GOT3 (cell line): Measurements from ENCODE around the gene PCDHGA7.
"Not testable (repeated sequence)": the region's sequence is repeated elsewhere in the genome, so short reads cannot be mapped to it uniquely, and the experiment has no call there.

Experiments
- DNase-seq: peaks from one replicate; lab custom pipeline; 2025; ENCODE audit warnings: mixed read lengths; lab: John Stamatoyannopoulos, UW

Gene PCDHGA7

GRCh38 chr5:141366016-141366896 lies 16.3 kb upstream of the PCDHGA7 start:
- DNase-seq, result no peak

DNA sequence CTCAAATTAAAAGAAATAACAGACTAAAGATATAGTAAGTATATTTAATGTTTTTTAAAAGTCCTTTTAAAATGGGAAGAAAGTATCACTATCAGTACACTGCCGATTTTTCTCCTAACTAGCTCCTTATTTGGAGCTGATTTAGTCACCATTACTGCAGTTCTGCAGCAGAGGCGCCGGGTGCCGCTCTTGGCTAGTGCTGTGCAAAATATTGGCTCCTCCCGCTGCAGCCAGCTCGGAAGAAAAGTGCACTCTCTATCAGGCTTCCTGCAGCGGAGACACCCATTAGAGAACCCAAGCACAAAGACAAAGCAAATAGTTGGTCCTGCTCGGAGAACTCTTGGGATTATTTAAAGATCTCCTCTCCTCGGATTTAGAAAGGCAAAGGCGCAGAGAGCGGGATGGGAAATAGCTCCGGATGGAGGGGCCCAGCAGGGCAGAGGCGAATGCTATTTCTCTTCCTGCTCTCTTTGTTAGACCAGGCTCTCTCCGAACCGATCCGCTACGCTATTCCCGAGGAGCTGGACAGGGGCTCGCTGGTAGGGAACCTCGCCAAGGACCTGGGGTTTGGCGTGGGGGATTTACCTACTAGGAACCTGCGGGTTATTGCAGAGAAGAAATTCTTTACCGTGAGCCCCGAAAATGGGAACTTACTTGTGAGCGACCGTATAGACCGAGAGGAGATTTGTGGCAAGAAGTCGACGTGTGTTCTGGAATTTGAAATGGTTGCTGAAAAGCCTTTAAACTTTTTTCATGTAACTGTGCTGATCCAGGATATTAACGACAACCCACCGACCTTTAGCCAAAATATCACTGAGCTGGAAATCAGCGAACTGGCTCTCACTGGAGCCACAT lies 12.3 kb upstream of the PCDHGA7 start, which contains the start of gene PCDHGB3:
TSS of gene PCDHGB3 (plus strand) at position 249 of the 855 bp plus-strand sequence. CDS start at position 402, 153 bp downstream.
- no peak for DNase-seq

GRCh38 chr5:141371572-141372475 lies 10.7 kb upstream of the PCDHGA7 start:
- DNase-seq, result no peak

DNA sequence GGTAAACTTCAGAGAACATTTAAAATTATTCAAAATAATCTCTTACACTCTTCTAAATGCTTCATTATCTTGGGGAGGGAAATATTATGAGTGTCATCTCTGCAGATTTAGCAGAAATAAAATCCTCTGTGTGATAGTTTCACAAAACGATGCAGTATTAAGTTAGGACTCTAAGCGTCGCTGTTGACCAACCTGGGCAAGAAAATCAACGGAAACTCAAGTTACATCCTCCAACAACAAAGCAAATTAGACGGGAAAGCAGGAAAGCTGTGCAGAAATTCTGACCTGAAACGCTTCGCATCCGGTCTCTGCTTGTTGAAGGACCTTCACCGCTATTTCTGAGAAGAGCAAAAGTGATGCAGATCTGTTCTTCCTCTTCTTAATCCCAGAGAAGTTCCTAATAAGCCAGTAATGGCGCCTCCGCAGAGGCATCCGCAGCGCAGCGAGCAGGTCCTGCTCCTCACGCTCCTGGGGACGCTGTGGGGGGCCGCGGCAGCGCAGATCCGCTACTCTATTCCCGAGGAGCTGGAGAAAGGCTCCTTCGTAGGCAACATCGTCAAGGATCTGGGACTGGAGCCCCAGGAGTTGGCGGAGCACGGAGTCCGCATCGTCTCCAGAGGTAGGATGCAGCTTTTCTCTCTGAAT lies 8.7 kb upstream of the PCDHGA7 start, which contains the start of gene PCDHGA6:
TSS of gene PCDHGA6 (plus strand) at position 219 of the 645 bp plus-strand sequence. CDS start at position 412, 193 bp downstream.
- no peak for DNase-seq

- no peak for DNase-seq
These were observed 7.9 kb upstream of the PCDHGA7 start for GRCh38 chr5:141374627-141375026.

- not testable (repeated sequence) for DNase-seq
These were observed 6.9 kb upstream of the PCDHGA7 start for GRCh38 chr5:141375444-141376155.

DNA sequence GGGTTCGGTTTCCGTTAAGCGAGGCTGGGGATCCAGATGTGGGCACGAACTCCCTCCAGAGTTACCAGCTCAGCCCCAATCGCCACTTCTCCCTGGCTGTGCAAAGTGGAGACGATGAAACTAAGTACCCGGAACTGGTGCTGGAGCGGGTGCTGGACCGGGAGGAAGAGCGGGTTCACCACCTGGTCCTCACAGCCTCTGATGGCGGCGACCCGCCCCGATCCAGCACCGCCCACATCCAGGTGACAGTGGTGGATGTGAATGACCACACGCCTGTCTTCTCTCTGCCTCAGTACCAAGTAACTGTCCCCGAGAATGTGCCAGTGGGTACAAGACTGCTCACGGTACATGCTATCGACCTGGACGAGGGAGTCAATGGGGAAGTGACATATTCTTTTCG lies 803 bp downstream of the PCDHGA7 start:
- no peak for DNase-seq

DNA sequence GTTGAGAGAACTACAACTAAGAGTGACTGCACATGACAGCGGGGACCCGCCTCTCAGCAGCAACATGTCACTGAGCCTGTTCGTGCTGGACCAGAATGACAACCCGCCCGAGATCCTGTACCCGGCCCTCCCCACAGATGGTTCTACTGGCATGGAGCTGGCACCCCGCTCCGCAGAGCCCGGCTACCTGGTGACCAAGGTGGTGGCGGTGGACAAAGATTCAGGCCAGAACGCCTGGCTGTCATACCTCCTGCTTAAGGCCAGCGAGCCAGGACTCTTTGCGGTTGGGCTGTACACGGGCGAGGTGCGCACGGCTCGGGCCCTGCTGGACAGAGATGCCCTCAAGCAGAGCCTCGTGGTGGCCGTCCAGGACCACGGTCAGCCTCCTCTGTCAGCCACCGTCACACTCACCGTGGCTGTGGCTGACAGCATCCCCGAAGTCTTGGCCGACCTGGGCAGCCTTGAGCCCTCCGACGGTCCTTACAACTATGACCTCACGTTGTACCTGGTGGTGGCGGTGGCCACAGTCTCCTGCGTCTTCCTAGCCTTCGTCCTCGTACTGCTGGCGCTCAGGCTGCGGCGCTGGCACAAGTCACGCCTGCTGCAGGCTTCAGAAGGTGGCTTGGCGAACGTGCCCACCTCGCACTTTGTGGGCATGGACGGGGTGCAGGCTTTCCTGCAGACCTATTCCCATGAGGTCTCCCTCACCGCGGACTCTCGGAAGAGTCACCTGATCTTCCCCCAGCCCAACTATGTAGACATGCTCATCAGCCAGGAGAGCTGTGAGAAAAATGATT lies 2.1 kb downstream of the PCDHGA7 start:
- no peak for DNase-seq

DNA sequence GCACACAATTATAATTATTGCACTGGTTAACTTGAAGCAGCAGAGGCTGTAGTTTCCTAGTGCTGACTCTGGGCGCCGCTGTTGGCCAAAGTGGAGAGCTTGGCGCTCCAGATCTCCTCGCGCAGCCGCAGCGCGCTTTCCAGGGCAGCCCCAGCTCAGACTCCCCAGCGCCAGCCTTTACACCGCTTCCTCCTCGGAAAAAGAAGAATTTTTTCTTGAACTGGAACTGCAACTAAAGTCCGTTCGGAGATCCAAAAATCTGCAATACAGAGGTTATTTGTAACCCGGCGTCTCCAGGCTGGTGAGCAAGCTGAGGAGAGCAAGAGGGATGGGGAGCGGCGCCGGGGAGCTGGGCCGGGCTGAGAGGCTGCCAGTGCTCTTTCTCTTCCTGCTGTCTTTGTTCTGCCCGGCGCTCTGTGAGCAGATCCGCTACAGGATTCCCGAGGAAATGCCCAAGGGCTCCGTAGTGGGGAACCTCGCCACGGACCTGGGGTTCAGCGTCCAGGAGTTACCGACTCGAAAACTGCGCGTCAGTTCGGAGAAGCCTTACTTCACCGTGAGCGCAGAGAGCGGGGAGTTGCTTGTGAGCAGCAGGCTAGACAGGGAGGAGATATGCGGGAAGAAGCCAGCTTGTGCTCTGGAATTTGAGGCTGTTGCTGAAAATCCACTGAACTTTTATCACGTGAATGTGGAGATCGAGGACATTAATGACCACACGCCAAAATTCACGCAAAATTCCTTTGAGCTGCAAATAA lies 5.2 kb downstream of the PCDHGA7 start, which contains the start of gene PCDHGB4:
TSS of gene PCDHGB4 (plus strand) at position 142 of the 755 bp plus-strand sequence. CDS start at position 329, 187 bp downstream.
- not testable (repeated sequence) for DNase-seq

- no peak for DNase-seq
These were observed 6.1 kb downstream of the PCDHGA7 start for GRCh38 chr5:141388661-141389060.

DNA sequence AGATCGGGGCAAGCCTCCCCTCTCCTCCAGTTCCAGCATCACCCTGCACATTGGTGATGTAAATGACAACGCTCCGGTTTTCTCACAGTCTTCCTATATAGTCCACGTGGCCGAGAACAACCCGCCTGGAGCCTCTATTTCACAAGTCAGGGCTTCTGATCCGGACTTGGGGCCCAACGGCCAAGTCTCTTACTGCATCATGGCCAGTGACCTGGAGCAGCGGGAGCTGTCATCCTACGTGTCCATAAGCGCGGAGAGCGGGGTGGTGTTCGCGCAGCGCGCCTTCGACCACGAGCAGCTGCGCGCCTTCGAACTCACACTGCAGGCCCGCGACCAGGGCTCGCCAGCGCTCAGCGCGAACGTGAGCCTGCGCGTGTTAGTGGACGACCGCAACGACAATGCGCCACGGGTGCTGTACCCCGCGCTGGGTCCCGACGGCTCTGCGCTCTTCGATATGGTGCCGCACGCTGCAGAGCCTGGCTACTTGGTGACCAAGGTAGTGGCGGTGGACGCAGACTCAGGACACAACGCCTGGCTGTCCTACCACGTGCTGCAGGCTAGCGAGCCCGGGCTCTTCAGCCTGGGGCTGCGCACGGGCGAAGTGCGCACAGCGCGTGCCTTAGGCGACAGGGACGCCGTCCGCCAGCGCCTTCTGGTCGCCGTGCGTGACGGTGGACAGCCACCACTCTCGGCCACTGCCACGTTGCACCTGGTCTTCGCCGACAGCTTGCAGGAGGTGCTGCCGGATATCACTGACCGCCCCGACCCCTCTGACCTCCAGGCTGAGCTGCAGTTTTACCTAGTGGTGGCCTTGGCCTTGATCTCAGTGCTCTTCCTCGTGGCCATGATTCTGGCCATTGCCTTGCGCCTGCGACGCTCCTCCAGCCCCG lies 6.9 kb downstream of the PCDHGA7 start:
- DNase-seq, result no peak

GRCh38 chr5:141392429-141393198 lies 10.1 kb downstream of the PCDHGA7 start, which contains the start of gene PCDHGA8:
TSS of gene PCDHGA8 (plus strand) at chr5:141392633. CDS start at chr5:141392814, 181 bp downstream.
- no peak for DNase-seq

DNA sequence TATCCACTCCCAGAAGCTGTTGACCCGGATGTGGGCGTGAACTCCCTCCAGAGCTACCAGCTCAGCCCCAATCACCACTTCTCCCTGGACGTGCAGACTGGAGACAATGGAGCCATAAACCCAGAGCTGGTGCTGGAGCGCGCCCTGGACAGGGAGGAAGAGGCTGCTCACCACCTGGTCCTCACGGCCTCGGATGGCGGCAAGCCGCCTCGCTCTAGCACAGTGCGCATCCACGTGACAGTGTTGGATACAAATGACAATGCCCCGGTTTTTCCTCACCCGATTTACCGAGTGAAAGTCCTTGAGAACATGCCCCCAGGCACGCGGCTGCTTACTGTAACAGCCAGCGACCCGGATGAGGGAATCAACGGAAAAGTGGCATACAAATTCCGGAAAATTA lies 10.7 kb downstream of the PCDHGA7 start:
- no peak for DNase-seq

DNA sequence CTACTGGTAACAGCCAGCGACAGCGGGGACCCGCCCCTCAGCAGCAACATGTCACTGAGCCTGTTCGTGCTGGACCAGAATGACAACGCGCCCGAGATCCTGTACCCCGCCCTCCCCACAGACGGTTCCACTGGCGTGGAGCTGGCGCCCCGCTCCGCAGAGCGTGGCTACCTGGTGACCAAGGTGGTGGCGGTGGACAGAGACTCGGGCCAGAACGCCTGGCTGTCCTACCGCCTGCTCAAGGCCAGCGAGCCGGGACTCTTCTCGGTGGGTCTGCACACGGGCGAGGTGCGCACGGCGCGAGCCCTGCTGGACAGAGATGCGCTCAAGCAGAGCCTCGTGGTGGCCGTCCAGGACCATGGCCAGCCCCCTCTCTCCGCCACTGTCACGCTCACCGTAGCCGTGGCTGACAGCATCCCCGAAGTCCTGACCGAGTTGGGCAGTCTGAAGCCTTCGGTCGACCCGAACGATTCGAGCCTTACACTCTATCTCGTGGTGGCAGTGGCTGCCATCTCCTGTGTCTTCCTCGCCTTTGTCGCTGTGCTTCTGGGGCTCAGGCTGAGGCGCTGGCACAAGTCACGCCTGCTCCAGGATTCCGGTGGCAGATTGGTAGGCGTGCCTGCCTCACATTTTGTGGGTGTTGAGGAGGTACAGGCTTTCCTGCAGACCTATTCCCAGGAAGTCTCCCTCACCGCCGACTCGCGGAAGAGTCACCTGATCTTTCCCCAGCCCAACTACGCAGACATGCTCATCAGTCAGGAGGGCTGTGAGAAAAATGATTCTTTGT lies 12.1 kb downstream of the PCDHGA7 start:
- not testable (repeated sequence) for DNase-seq

DNA sequence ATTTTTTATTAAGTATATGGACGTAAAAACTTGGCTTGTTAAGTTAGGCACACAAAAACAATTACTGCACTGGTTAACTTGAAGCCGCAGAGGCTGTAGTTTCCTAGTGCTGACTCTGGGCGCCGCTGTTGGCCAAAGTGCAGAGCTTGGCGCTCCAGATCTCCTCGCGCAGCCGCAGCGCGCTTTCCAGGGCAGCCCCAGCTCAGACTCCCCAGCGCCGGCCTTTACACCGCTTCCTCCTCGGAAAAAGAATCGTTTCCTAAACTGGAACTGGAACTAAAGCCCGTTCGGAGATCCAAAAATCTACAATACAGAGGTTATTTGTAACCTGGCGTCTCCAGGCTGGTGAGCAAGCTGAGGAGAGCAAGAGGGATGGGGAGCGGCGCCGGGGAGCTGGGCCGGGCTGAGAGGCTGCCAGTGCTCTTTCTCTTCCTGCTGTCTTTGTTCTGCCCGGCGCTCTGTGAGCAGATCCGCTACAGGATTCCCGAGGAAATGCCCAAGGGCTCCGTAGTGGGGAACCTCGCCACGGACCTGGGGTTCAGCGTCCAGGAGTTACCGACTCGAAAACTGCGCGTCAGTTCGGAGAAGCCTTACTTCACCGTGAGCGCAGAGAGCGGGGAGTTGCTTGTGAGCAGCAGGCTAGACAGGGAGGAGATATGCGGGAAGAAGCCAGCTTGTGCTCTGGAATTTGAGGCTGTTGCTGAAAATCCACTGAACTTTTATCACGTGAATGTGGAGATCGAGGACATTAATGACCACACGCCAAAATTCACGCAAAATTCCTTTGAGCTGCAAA lies 15.4 kb downstream of the PCDHGA7 start, which contains the start of gene PCDHGB5:
TSS of gene PCDHGB5 (plus strand) at position 192 of the 796 bp plus-strand sequence. CDS start at position 373, 181 bp downstream.
- not testable (repeated sequence) for DNase-seq
